GM18517 (cell line): Measurements from ENCODE around the gene ASAP2.

ENCODE experiments used
- ATAC-seq: cut with Tn5 transposase; IDR thresholded peaks from one replicate; pipeline ENCODE4 v1.9.1; 2021; ENCODE audit warnings: mild to moderate bottlenecking, moderate library complexity; ENCODE audit not compliant: unreplicated experiment

The ASAP2 gene

DNA sequence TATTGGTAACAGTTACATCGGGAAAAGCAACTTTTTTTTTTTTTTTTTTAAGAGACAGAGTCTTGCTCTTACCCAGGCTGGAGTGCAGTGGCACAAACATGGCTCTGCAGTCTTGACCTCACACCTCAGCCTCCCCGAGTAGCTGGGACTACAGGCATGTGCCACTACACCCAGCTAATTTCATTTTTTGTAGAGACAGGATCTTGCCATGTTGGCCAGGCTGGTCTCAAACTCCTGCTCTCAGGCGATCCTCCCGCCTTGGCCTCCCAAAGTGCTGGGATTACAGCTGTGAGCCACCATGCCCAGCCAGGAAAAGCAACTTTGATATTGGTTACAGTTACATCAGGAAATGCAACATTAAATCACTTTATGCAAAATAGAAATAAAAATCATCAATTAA, 212.1 kb downstream of the ASAP2 start:
- ATAC-seq: no peak

- no peak for ATAC-seq
Measured at GRCh38 chr2:9419541-9419940, 212.9 kb downstream of the ASAP2 start.

DNA sequence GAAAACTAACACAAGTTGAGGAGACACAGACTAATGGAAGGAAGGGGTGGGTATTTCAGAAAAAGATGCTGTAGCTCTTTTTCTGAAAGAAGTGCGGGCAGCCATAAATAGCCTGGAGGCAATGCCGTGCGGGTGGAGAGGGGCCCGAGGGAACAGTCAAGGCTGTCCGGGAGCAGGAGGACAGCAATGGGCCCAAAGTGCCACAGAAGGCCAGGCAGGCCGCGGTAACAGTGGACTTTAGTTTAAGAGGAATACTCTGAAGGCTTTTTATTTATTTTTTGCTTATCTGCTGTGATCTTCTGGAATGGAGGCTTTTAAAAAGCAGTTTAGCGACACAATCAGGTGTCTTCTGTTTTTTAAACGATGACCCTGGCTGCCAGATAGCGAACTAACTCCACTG, 213.9 kb downstream of the ASAP2 start:
- ATAC-seq: no peak

DNA sequence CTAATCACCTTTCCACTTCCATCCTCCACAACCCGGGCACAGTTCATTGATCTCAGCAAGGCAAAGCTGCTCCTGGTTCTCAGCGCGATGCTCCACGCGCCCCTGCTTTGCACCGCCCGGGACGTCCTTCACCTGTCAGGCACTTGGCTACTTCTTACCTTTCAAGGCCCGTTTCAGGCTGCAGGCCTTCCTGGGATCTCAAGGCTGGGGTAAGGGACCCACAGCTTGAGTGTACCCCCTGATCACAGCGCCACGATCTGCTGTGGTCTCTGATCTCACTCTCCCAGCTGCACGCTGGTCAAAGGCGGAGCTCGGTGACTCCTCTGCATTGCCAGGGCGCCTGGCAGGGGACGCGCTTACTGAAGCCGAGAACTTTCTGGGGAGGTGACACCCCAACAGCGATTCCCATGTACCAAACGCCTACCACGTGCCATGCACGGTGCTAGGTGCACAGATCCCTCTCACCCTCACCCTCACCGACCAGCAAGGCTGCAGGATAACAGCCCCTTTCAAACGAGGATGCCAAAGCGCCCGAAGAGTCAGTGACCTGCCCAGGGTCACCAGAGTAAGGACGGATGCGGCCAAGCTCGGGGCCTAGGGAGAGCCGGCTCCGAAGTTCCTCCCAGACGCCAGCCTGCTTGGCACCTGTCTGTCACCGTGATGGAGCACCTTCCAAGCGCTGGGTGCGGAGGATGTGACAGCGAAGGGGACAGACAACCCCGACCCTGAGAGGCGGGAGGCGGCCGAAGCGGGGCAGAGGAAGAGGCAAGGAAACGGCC, 215.9 kb downstream of the ASAP2 start:
- peak; percentile 36 for ATAC-seq

DNA sequence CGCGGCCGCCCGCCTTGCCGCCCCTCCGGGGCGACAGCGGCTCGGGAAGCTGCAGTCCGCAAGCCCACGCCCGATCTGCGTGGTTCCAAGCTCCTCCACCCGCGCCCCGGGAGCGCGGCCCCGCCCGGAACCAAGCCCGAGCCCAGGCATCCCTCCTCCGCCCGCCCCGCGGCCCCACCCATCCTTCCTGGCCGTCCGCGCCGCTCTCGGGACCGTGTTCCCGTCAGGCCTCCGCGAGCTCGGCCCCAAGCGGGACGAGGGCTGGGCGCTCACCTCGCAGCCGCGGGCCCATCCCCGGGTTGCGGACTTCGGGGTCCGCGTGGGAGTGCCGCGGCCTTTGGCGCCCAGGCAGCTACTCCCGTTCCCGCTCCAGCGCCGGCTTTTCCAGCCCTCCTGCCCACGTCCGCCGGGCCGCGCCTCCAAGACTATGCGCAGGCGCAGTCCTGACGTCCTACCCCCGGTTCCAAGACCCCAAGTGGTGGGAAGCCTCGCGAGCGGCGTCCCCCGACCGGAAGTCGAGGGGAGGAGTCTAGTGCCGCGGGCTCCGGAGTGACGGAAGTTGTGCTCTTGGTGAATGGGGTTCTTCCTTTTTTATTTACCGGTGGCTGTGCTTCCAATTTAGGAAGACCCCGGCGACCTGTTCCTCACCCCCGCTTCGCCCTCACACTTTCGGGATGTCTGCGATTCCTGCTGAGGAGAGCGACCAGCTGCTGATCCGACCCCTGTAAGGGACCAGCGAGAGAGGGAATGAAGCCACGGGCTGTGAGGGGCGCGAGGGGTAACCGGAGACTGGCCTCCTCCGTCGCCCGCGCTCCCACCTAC, 216.7 kb downstream of the ASAP2 start, which contains the start of the genes CPSF3 and ITGB1BP1:
Gene CPSF3, plus strand, starts transcription at position 555 of the 822 bp plus-strand sequence. Its CDS starts 120 bp downstream, at position 675.
Gene ITGB1BP1, minus strand, starts transcription at position 429 of the 822 bp plus-strand sequence. CDS start 4,831 bp downstream, outside the sequence.
- peak; percentile 81 for ATAC-seq

GRCh38 chr2:9423922-9424272, 217.3 kb downstream of the ASAP2 start:
- peak; percentile 1 for ATAC-seq

GRCh38 chr2:9424447-9425164, 218.0 kb downstream of the ASAP2 start:
- ATAC-seq: no peak

DNA sequence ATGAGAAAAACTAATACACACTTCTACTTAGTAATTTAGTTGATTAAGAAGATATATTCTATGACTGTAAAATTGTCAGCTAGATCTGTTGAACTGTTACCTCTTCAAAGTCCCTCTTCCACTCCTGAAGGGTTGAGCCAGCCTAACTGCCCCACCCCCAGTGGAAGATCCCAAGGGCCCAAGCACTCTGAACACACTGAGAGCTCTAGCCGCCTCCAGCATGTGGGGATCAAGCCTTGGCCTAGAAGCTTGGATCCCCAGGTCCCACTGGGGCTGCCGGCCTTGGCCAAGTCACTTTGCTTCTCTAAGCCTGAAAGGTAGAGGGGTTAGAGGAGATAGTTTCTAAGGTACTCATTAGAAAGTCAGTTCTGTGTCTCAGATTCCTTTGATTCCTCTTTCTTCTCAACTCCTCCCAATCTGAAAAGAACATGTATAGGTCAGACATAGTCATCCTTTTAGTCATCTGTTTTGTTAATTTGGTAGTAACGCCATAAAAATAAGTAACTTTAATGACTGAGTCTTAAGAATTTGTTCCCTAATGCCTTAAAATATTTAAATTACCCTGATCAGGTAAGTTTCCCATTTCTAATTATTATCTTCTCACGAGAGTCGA, 222.5 kb downstream of the ASAP2 start:
- ATAC-seq: no peak

GRCh38 chr2:9430316-9431293, 224.0 kb downstream of the ASAP2 start:
- ATAC-seq: no peak

GRCh38 chr2:9434489-9434888, 227.9 kb downstream of the ASAP2 start:
- ATAC-seq: no peak

DNA sequence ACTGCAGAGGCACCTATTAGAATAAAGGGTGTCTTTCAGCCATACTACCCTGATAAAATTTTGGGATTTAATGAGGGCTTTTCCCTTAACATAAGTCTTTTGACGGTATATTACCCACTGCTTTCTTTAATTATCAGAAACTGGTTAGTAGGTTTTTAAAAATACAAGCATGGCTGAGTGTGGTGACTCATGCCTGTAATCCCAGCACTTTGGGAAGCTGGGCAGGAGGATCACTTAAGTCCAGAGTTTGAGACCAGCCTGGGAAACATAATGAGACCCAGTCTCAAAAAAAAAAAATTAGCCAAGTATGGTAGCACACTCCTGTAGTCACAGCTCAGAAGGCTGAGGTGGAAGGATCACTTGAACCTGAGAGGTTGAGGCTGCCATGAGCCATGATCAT, 232.9 kb downstream of the ASAP2 start:
- ATAC-seq: no peak

DNA sequence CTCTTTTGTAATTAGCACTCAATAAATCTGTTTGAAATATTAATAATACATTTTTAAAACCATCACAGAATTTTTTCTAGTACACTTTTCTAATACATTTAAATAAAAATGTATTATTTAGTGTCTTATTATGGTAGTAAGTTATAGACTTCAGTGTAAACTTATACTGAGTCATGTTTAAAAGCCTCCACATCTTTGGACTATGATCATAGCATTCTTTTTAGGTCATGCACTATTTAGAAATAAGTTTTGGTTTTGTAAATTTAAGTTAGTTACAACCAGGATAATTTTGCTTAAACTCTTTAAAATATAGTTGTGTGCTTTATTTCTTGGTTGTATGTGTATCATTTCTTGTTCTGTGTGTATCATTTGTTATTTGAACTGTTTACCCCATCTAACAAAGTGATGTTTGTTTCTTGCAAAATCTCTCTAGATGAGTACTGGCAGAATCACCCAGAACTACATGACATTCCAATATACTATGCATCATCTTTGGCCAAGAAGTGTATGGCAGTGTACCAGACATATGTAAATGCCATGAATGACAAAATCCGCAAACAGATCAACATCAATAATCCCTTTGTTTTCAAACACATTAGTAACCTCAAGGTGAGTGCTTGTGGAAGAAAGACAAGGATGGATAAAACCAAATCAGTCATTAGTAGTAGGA, 233.6 kb downstream of the ASAP2 start:
- ATAC-seq: no peak

DNA sequence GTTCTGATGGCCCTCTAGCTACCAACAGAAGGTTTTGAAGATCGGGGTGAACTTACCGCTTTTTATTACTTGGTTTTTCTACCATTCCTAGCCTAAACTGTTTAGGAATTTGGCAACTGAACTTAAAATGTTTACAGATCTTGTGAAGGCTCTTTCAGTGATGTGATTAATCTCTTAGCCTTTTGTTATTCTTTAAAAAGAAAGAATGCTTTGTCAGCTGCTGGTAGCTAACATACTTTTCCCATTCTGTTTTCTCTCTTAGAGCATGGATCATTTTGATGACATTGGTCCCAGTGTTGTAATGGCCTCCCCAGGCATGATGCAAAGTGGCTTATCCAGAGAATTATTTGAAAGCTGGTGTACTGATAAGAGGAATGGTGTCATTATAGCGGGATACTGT, 234.9 kb downstream of the ASAP2 start:
- ATAC-seq: no peak

DNA sequence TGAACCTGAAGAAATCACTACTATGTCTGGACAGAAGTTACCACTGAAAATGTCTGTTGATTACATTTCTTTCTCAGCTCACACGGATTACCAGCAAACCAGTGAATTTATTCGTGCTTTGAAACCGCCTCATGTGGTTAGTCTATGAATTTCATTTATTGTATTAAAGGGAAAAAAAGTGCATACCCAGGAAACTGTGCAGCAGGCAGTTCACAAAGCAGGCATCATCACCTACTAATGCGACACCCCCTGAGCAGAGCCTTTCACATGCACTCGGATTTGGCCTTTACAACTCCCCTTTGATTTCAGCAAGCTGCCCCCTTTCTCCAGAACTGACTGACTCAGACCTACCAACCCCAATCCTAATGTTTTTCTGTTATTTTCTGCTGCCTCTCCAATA, 236.9 kb downstream of the ASAP2 start:
- ATAC-seq: no peak

DNA sequence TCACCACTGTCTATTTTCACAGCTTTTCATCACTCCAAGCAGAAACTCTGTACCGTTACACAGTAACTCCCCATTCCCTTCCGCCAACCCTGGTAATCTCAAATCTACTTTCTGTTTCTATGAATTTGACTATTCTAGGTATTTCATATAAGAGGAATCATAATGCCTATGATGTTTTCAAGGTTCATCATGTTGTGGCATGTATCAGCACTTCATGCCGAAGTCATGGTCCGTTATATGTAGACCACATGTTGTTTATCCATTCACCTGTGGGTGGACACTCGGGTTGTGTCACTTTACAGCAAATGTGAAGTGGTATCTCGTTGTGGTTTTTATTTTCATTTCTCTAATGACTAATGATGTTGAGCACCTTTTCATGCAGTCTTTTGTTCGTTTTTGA, 238.5 kb downstream of the ASAP2 start:
- ATAC-seq: no peak

- ATAC-seq: no peak
Measured at GRCh38 chr2:9451231-9451630, 244.6 kb downstream of the ASAP2 start.
